DMS53 treated with DMSO at 0.1 percent for 48 hours (cell line): ENCODE data around the gene ATP8A2.
A peak's percentile ranks its signal among the peaks of the same experiment; 100 is the strongest.
"Not testable (repeated sequence)": the region's sequence is repeated elsewhere in the genome, so short reads cannot be mapped to it uniquely, and the experiment has no call there.

Experiments
- DNase-seq: peaks from one replicate; lab custom pipeline; 2025; ENCODE audit not compliant: unreplicated experiment; lab: John Stamatoyannopoulos, UW

The ATP8A2 gene

DNA sequence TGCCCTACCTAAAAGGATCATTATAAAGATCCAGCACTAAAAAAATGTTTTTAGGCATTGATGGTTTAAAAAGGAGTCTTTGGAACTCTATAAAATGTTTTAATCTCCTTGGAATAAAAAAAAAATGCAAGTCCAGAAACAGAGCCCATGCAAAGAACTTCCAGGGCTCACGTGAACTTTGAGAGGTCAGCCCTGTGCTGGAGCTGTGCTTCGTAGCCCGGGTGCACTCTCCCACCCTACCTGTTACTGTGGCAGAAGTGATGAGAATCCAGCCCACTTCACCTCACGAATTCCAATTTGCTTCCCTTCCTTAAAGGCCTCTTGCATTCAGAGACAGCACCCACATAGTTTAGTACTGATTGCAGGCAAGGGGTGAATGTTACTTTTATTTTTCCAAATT lies 412.3 kb downstream of the ATP8A2 start:
- no peak for DNase-seq

DNA sequence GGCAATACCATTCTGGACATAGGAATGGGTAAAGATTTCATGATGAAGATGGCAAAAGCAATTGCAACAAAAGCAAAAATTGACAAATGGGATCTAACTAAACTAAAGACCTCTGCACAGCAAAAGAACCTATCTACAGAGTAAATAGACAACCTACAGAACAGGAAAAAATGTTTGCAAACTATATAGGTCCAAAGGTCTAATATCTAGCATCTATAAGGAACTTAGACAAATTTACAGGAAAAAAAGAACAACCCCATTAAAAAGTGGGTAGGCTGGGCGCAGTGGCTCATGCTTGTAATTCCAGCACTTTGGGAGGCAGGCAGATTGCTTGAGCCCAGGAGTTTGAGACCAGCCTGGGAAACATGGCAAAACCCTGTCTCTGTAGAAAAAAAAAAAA lies 418.4 kb downstream of the ATP8A2 start:
- not testable (repeated sequence) for DNase-seq

GRCh38 chr13:25795277-25795676 lies 423.5 kb downstream of the ATP8A2 start:
- DNase-seq, result no peak

- DNase-seq, result no peak
Measured at GRCh38 chr13:25796474-25796873, 424.7 kb downstream of the ATP8A2 start.

GRCh38 chr13:25798998-25799397 lies 427.2 kb downstream of the ATP8A2 start:
- DNase-seq, result no peak

DNA sequence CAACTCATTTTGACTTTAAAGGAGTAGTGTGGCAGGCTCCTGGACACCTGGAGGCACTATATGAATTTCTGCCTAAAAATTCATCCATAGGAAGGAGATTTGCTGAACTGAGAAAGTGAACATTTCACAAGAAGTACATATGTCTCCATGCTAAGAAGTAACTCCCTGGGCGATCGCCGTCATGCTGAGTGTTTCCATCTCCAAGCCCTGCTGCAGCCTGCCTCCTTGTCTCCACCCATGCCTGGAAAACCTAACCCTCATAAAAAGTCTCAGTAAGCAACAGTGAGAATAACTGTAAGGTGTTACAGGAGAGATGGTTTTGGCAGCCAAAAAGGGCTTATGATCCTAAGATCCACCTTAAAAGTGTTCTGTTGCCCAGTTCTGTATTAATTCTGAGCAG lies 428.7 kb downstream of the ATP8A2 start:
- DNase-seq, result no peak

DNA sequence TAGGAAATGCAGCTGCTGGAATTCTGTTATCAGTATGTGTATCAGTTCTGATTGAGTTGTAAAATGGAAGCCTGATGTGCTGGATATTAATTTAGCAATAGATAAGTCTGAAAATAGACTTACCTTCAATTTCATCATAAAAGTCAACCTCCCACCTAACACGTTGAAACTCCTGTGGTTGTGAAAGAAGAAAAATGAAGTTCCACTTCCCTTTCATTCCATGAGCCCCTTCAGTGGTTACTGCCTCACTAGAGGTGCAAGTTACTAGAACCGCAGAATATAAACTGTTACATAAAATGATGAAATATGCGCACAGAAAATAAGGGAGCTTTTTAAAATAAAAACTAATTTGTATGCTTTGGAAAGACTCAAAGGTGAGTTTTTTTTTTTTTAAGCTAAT lies 430.8 kb downstream of the ATP8A2 start:
- DNase-seq, result no peak

DNA sequence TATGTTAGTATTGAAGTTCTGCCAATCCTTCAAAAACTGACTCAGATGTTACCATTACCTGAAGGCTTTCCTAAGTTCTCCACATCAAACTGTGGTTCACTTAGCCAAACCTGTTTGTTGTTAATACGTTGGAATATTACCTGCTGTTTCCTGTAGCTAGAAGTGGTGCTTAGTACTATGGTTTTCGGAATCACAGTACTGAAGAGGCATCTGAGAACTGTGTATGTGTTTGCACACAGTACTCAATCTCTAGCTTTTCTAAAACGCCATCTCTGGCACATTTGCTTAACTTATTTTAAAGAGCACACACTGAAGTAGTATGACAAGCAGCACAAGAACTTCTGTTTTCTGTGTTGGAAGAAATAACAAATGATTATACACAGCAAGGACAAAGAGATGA lies 431.9 kb downstream of the ATP8A2 start:
- no peak for DNase-seq

DNA sequence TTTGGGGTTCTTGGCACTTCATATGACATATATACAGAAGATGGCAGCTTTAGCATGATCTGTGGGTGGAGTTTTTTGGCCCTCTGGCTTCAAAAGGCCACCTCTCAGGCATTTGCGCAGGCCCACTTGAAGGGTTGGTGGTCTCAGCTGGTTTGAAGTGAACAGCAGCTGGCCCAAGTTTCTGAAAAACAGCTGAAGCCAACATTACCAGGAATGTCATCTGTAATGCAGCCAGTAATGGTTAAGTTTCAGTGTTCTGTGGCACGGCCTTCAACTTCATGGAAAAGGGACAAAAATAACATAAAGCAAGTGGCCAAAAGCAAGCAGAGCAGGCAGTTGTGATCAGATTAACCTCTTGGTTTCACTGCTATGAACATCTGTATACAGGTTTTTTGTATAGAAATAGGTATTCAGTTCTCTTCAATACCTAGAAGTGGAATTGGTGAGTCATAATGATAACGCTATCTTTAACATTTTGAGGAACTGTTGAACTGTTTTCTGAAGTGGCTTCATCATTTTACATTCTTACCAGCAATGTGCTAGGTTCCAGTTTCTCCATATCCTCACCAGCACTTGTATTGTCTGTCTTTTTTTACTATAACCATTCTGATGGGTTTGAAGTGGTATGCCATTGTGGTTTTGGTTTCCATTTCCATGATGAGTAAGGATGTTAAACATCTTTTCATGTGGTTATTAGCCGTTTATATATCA lies 434.6 kb downstream of the ATP8A2 start:
- no peak for DNase-seq

GRCh38 chr13:25807562-25807961 lies 435.8 kb downstream of the ATP8A2 start:
- no peak for DNase-seq

GRCh38 chr13:25811506-25811905 lies 439.7 kb downstream of the ATP8A2 start:
- no peak for DNase-seq

GRCh38 chr13:25816239-25816638 lies 444.5 kb downstream of the ATP8A2 start:
- peak; percentile 78 for DNase-seq

GRCh38 chr13:25819856-25820530 lies 448.2 kb downstream of the ATP8A2 start:
- peak; percentile 83 for DNase-seq

DNA sequence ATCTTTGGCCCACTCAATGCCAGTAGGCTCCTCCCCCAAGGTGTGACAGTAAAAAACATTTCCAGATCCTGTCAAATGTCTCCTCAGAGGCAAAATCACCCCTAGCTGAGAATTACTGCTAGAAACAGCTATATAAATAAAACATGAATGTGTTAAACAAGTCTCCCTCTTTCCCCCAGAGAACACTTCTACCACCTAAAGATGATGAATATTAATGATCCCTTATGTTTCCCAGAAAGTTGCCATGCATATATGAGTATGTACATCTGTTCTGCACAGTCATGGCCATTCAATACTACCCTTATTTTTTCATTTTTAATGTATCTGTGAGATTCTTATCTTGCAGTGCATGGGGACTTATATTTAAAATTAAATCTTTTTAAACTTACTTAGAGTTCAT lies 450.0 kb downstream of the ATP8A2 start:
- no peak for DNase-seq

- DNase-seq, result not testable (repeated sequence)
Measured at GRCh38 chr13:25827221-25827620, 455.4 kb downstream of the ATP8A2 start.

DNA sequence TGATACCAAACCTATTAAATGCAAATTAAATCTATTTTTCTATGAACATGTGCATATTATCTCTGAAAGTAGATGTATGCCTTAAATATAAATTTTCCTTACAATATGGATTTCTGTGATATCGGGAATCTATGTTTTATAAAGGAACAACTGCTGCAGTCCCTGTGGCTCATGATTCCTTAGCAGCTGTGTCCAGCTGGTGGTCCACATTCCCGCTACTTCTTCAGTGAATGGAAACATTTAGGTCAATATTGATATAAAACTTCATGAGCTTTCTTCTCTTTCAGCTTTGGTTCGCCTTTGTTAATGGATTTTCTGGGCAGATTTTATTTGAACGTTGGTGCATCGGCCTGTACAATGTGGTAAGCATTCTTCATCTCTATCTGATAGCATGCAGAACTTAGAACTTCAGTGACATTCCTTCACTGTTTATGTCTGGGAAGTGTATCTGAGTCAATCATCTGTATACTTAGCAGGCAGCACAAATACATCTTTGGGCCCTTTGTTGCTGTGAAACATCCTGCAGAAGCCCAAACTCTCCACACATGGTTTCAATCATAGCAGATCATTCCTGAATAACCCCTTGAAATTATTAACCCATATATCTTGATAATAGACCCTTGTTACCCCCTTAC lies 456.2 kb downstream of the ATP8A2 start:
- no peak for DNase-seq

DNA sequence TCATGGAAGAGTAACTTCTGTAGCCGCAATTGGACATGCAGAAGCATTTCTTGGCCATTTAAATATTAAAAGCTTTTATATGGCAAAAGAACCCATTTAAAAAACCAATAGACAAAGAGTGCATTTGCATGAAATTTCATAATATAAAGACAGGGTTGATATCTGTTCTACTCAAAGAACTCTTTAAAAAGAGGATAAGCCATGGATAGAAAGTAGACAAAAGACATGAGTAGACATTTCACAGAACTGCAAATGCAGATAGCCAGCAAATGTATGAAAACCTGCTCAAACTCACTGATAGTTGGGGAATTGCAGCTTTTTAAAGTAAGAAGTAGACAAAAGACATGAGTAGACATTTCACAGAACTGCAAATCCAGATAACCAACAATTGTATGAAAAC lies 462.0 kb downstream of the ATP8A2 start:
- no peak for DNase-seq

GRCh38 chr13:25836574-25837336 lies 465.0 kb downstream of the ATP8A2 start:
- DNase-seq, result no peak

DNA sequence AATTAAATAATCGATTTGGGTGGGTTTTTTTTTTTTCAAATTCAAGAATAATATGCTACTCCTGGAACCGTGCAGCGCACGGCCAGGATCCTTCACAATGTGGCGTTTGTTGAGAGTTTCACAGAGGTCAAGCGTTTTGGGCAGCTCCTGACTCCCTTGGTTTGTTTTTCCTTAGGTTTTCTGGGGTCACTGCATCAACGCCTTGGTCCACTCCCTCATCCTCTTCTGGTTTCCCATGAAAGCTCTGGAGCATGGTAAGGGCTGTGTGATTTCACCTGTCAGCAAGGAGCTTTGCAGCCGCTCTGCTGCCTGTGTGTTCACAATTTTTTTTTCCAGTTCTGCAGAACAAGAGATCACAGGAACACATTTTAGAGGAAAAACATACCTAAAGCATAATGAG lies 467.6 kb downstream of the ATP8A2 start:
- DNase-seq, result no peak

DNA sequence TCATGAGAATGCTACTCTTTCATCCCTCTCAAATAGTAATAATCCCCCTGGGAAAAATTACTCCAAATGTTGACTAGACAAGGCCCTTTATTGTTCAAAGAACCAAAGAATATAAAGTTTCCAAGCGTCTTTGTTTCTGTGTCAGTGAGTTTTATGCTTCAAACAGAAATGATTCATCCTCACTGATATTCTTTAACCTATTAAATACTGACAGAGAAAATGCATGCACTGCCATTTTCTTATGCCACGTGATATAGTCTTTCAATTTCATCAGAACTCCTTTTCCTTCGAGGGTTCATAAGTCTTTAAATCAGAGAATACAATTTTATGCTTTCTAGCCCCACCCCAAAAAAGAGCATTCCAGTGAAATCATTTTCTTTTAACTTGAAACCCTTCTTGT lies 468.5 kb downstream of the ATP8A2 start:
- DNase-seq, result no peak

- no peak for DNase-seq
Measured at GRCh38 chr13:25840931-25841330, 469.2 kb downstream of the ATP8A2 start.

DNA sequence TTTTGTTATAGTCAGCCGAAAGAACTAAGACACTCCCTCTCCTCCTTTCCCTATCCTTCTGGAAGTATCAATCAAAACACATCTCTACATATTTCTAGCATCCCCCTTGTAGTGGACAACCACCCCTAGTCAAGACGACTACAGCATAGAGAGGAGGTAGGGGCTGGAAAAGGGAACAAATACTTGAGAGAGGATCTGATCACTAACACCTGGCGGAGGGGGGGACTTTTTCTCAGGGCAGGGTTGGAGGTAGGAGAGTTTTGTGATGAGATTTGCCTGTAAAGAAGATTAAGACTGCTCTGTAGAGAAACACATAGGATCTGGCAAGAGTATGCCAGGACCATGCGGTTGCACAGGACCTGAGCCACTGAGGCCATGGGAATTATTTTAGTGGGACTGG lies 471.9 kb downstream of the ATP8A2 start:
- DNase-seq, result no peak
